IMR-90 (cell line): ENCODE results near the gene CENPT.

Experiments
- CEBPB ChIP-seq: IDR thresholded peaks from 2 replicates; pipeline ENCODE4 v1.6.1; 2012; ENCODE audit warnings: low read depth, low read length, improper control_type of control experiment
- CHD1 ChIP-seq: IDR thresholded peaks from 2 replicates; pipeline ENCODE4 v1.6.1; 2012; ENCODE audit warnings: low read depth, low read length, improper control_type of control experiment
- CTCF ChIP-seq: conservative IDR thresholded peaks from 2 replicates; pipeline ENCODE4 v1.5.1; 2012; ENCODE audit warnings: mild to moderate bottlenecking, low read depth, low read length, improper control_type of control experiment
- ELK1 ChIP-seq: fragments of 150-350 bp; IDR thresholded peaks from 2 replicates; pipeline ENCODE4 v1.6.1; 2016; ENCODE audit warnings: low read depth, mild to moderate bottlenecking, low read length, moderate library complexity, borderline replicate concordance
- MAFK ChIP-seq: IDR thresholded peaks from 2 replicates; pipeline ENCODE4 v1.6.1; 2012; ENCODE audit warnings: low read depth, low read length, improper control_type of control experiment
- MAZ ChIP-seq: IDR thresholded peaks from 2 replicates; pipeline ENCODE4 v1.6.1; 2012; ENCODE audit warnings: low read depth, mild to moderate bottlenecking, low read length, improper control_type of control experiment, moderate library complexity, borderline replicate concordance
- POLR2A ChIP-seq: IDR thresholded peaks from 2 replicates; pipeline ENCODE4 v1.6.1; 2012; ENCODE audit warnings: mild to moderate bottlenecking, low read depth, low read length
- RAD21 ChIP-seq: IDR thresholded peaks from 2 replicates; pipeline ENCODE4 v1.6.1; 2012; ENCODE audit warnings: low read length, improper control_type of control experiment
- RCOR1 ChIP-seq: IDR thresholded peaks from 2 replicates; pipeline ENCODE4 v1.6.1; 2012; ENCODE audit warnings: mild to moderate bottlenecking, low read length, improper control_type of control experiment; ENCODE audit not compliant: insufficient replicate concordance
- RFX5 ChIP-seq: IDR thresholded peaks from 2 replicates; pipeline ENCODE4 v1.8.0; 2012; ENCODE audit warnings: low read depth, mild to moderate bottlenecking, low read length, moderate library complexity
- SMC3 ChIP-seq: fragments of 150-350 bp; IDR thresholded peaks from 2 replicates; pipeline ENCODE4 v1.6.1; 2016; ENCODE audit warnings: low read depth, mild to moderate bottlenecking, antibody characterized with exemption, low read length, moderate library complexity
- USF2 ChIP-seq: fragments of 150-350 bp; IDR thresholded peaks from 2 replicates; pipeline ENCODE4 v1.6.1; 2017; ENCODE audit warnings: mild to moderate bottlenecking, antibody characterized with exemption, low read length, low read depth

GRCh38 chr16:67834242-67834614, 13.3 kb downstream of the CENPT start:
- TF ChIP-seq CTCF (no peak), CHD1 (no peak), POLR2A (no peak), CEBPB (no peak), USF2 (no peak), RFX5 (no peak), MAZ (no peak), RAD21 (no peak), MAFK (no peak), ELK1 (no peak), SMC3 (no peak), RCOR1 (no peak)
